AG04449 (cell line): ENCODE measurements around the gene NPEPPS.

Experiments
- CTCF ChIA-PET: fragments of 350-600 bp; formaldehyde crosslinking; extraction: SDS; loops from one replicate; lab custom pipeline; 2021; ENCODE audit warnings: antibody characterized with exemption; lab: Yijun Ruan, JAX
- POLR2A ChIA-PET: fragments of 400-600, 350-600 bp; formaldehyde crosslinking; extraction: SDS; loops from one replicate; lab custom pipeline; 2020; ENCODE audit warnings: antibody characterized with exemption, inconsistent platforms; lab: Yijun Ruan, JAX
- DNase-seq: peaks from one replicate; pipeline ENCODE4 v3.0.0-alpha.2; 2010; ENCODE audit warnings: low read depth, low spot score
- H3K4me3 ChIP-seq: 2 replicates; pipeline ENCODE4 v1.5.1; 2011; ENCODE audit warnings: low read depth, mild to moderate bottlenecking, control low read depth, low read length
- TF ChIP-seq, protein P1 (sequence below): IDR thresholded peaks from one replicate; pipeline ENCODE4 v1.5.1; 2011; ENCODE audit warnings: mild to moderate bottlenecking, moderate library complexity, low read length, control low read depth, inconsistent platforms; ENCODE audit not compliant: insufficient read depth; ENCODE audit errors: missing control alignments

The NPEPPS gene

DNA sequence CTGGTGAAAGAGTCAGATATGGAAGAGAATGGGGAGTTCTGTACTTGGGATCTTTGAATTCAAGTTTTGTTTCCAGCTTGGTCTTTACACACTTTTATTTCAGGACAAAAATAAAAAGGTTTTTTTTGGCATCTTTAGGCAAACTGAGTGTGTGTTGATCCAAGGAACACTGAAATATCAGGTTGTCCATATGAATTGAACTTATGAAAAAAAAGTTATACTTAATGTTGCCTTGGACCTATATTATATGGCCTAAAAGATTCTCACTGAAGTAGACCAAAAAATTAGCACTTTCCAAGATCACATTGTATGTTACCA, 133.7 kb downstream of the NPEPPS start:
- no peak overlapping the region for H3K4me3 ChIP-seq
- TF ChIP-seq, protein P1, sequence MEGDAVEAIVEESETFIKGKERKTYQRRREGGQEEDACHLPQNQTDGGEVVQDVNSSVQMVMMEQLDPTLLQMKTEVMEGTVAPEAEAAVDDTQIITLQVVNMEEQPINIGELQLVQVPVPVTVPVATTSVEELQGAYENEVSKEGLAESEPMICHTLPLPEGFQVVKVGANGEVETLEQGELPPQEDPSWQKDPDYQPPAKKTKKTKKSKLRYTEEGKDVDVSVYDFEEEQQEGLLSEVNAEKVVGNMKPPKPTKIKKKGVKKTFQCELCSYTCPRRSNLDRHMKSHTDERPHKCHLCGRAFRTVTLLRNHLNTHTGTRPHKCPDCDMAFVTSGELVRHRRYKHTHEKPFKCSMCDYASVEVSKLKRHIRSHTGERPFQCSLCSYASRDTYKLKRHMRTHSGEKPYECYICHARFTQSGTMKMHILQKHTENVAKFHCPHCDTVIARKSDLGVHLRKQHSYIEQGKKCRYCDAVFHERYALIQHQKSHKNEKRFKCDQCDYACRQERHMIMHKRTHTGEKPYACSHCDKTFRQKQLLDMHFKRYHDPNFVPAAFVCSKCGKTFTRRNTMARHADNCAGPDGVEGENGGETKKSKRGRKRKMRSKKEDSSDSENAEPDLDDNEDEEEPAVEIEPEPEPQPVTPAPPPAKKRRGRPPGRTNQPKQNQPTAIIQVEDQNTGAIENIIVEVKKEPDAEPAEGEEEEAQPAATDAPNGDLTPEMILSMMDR = no peak
- DNase-seq = no peak
- ChIA-PET POLR2A (interaction anchor here (1.3 kb wide), 1 partner anchor 14 kb away, joined by 4 read pairs; the partner anchor contains the start of gene KPNB1), CTCF (interaction anchor here (0.9 to 6.8 kb wide), 15 partner anchors 9 to 166 kb away, joined by 3 to 115 read pairs (median 4); partner anchors contain the start of genes KPNB1, LRRC46 and MRPL10)

DNA sequence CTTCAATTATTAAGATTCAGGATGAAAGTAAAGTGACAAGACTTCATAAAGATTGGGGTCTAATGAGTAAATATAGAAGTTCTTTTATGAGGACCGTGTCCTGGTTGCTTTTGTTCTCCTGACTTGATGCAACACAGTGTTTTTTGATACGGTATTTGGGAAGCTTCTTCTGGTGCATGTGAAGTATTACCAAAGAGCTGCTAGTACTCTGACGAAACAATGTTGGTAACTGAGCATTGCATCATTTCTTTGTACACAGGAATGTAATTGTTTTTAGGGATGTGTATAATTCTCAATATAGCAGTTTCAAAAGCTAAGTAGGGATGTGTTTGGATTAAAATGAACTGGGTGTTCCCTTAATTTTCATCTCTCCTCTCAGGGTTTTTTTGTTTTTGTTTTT, 134.7 kb downstream of the NPEPPS start:
- ChIA-PET POLR2A (interaction anchor here (0.8 to 1.3 kb wide), 2 partner anchors 11 to 15 kb away, joined by 4 read pairs; partner anchors contain the start of gene KPNB1), CTCF (interaction anchor here (1.0 to 6.8 kb wide), 9 partner anchors 8 to 164 kb away, joined by 3 to 115 read pairs (median 10); partner anchors contain the start of gene KPNB1)
- DNase-seq = no peak
- H3K4me3 ChIP-seq = no peak overlapping the region
- TF ChIP-seq, protein P1 = no peak

GRCh38 chr17:47669081-47669480, 138.2 kb downstream of the NPEPPS start:
- no peak overlapping the region for H3K4me3 ChIP-seq
- ChIA-PET POLR2A (interaction anchor here (0.6 to 0.7 kb wide), 2 partner anchors 16 to 19 kb away, joined by 4 read pairs; no protein-coding TSS in a partner anchor), CTCF (interaction anchor here (0.8 to 1.1 kb wide), 2 partner anchors 13 to 22 kb away, joined by 3 to 4 read pairs; no protein-coding TSS in a partner anchor)
- TF ChIP-seq, protein P1 = no peak
- no peak for DNase-seq

GRCh38 chr17:47670064-47670463, 139.2 kb downstream of the NPEPPS start:
- CTCF ChIA-PET = interaction anchor here (1.1 kb wide), 1 partner anchor 13 kb away, joined by 5 read pairs; no protein-coding TSS in a partner anchor
- no peak for DNase-seq
- POLR2A ChIA-PET = no interaction called here
- no peak overlapping the region for H3K4me3 ChIP-seq
- TF ChIP-seq, protein P1 = no peak
